Neural cell (in vitro differentiated cells): ENCODE data around the gene JAZF1. TPM values are rescaled to one million over a fixed set of nuclear protein-coding genes. Genes with fewer than 3 reads are reported as not detected.

Experiments used
- H2AFZ ChIP-seq: fragments of 200-600, 300-800 bp; sonication (generic), shearing (Covaris generic); 2 replicates; pipeline ENCODE4 v1.6.0; 2014; ENCODE audit warnings: low read depth, mild to moderate bottlenecking, antibody characterized with exemption, low read length, moderate library complexity
- H3F3A ChIP-seq: fragments of 200-600 bp; shearing (Covaris generic); 2 replicates; pipeline ENCODE4 v1.6.1; 2016; ENCODE audit warnings: mild to moderate bottlenecking, moderate library complexity, mixed read lengths, antibody characterized with exemption, low read length; ENCODE audit not compliant: insufficient read depth, poor library complexity, severe bottlenecking
- H3K27ac ChIP-seq: fragments of 200-600, 300-800 bp; sonication (generic), shearing (Covaris generic); 2 replicates; pipeline ENCODE4 v1.5.1; 2014; ENCODE audit warnings: mild to moderate bottlenecking, low read length, moderate library complexity
- H3K27me3 ChIP-seq: fragments of 300-800, 200-600 bp; sonication (generic), shearing (Covaris generic); 2 replicates; pipeline ENCODE4 v1.6.0; 2014; ENCODE audit warnings: mild to moderate bottlenecking, low read depth, low read length, moderate library complexity; ENCODE audit not compliant: insufficient read depth
- H3K36me3 ChIP-seq: fragments of 300-800, 200-600 bp; sonication (generic), shearing (Covaris generic); 2 replicates; pipeline ENCODE4 v1.5.1; 2014; ENCODE audit warnings: mild to moderate bottlenecking, antibody characterized with exemption, low read length, moderate library complexity; ENCODE audit not compliant: insufficient read depth
- H3K4me2 ChIP-seq: fragments of 300-800, 200-600 bp; sonication (generic), shearing (Covaris generic); 2 replicates; pipeline ENCODE4 v1.6.0; 2014; ENCODE audit warnings: mild to moderate bottlenecking, low read length
- H3K4me3 ChIP-seq: fragments of 300-800, 200-600 bp; sonication (generic), shearing (Covaris generic); 2 replicates; pipeline ENCODE4 v1.5.1; 2014; ENCODE audit warnings: mild to moderate bottlenecking, low read length, moderate library complexity
- H3K79me2 ChIP-seq: fragments of 200-600 bp; shearing (Covaris generic); replicated peaks from 2 replicates; pipeline ENCODE4 v1.6.0; 2014; ENCODE audit warnings: mild to moderate bottlenecking, low read length, moderate library complexity; ENCODE audit not compliant: insufficient read depth
- H3K9ac ChIP-seq: fragments of 300-800, 200-600 bp; sonication (generic), shearing (Covaris generic); 2 replicates; pipeline ENCODE4 v1.6.1; 2016; ENCODE audit warnings: mild to moderate bottlenecking, low read length, mixed read lengths
- H3K9me2 ChIP-seq: fragments of 200-600 bp; shearing (Covaris generic); 2 replicates; pipeline ENCODE4 v1.6.1; 2016; ENCODE audit warnings: mild to moderate bottlenecking, low read length, mixed read lengths; ENCODE audit not compliant: insufficient read depth
- H3K9me3 ChIP-seq: fragments of 200-600, 300-800 bp; sonication (generic), shearing (Covaris generic); 2 replicates; pipeline ENCODE4 v1.6.1; 2016; ENCODE audit warnings: mild to moderate bottlenecking, mixed run types, low read length, moderate library complexity, mixed read lengths
- H4K20me1 ChIP-seq: fragments of 200-600 bp; shearing (Covaris generic); 2 replicates; pipeline ENCODE4 v1.6.1; 2016; ENCODE audit warnings: mild to moderate bottlenecking, mixed run types; ENCODE audit not compliant: insufficient read depth
- EP300 ChIP-seq: fragments of 450-650 bp; conservative IDR thresholded peaks from 2 replicates; pipeline ENCODE4 v1.6.1; 2014; ENCODE audit warnings: antibody characterized with exemption, mild to moderate bottlenecking, moderate library complexity; ENCODE audit not compliant: poor library complexity, severe bottlenecking
- MXI1 ChIP-seq: fragments of 450-650 bp; conservative IDR thresholded peaks from 2 replicates; pipeline ENCODE4 v1.6.1; 2014; ENCODE audit warnings: antibody characterized with exemption, mild to moderate bottlenecking; ENCODE audit not compliant: poor library complexity, severe bottlenecking
- POLR2AphosphoS5 ChIP-seq: IDR thresholded peaks from 2 replicates; pipeline ENCODE4 v1.6.1; 2012
- RAD21 ChIP-seq: fragments of 450-650 bp; conservative IDR thresholded peaks from 2 replicates; pipeline ENCODE4 v1.6.1; 2014; ENCODE audit warnings: antibody characterized with exemption, mild to moderate bottlenecking, moderate library complexity
- SMC3 ChIP-seq: fragments of 450-650 bp; conservative IDR thresholded peaks from 2 replicates; pipeline ENCODE4 v1.6.1; 2014; ENCODE audit warnings: antibody characterized with exemption, mild to moderate bottlenecking, moderate library complexity; ENCODE audit not compliant: poor library complexity
- TAF1 ChIP-seq: IDR thresholded peaks from 2 replicates; pipeline ENCODE4 v1.6.1; 2012; ENCODE audit warnings: low read depth
- polyA plus RNA-seq: library from polyadenylated mRNA; depleted of rRNA; stranded (reverse); fragments of >200 nt; gene quantifications from 2 replicates; pipeline ENCODE4 v1.2.3, GENCODE V29; 2014
- TF ChIP-seq, protein P1 (sequence below): IDR thresholded peaks from 2 replicates; pipeline ENCODE4 v1.6.1; 2012; ENCODE audit warnings: borderline replicate concordance

JAZF1 gene
- polyA plus RNA-seq, 1 donor from 2014 or later: 29.5 TPM

- Histone ChIP-seq H3K4me2 (no peak overlapping the region), H3K4me3 (no peak overlapping the region), H3K27me3 (no peaks in the 10 kb centered on the region), H3K9me3 (no peaks in the 10 kb centered on the region), H3K36me3 (no peaks in the 10 kb centered on the region), H3K79me2 (no peaks in the 10 kb centered on the region), H4K20me1 (no peaks in the 10 kb centered on the region), H3F3A (no peaks in the 10 kb centered on the region), H2AFZ (no peak overlapping the region), H3K9ac (no peak overlapping the region), H3K9me2 (no peaks in the 10 kb centered on the region), H3K27ac (no peak overlapping the region)
- TF ChIP-seq, protein P1, sequence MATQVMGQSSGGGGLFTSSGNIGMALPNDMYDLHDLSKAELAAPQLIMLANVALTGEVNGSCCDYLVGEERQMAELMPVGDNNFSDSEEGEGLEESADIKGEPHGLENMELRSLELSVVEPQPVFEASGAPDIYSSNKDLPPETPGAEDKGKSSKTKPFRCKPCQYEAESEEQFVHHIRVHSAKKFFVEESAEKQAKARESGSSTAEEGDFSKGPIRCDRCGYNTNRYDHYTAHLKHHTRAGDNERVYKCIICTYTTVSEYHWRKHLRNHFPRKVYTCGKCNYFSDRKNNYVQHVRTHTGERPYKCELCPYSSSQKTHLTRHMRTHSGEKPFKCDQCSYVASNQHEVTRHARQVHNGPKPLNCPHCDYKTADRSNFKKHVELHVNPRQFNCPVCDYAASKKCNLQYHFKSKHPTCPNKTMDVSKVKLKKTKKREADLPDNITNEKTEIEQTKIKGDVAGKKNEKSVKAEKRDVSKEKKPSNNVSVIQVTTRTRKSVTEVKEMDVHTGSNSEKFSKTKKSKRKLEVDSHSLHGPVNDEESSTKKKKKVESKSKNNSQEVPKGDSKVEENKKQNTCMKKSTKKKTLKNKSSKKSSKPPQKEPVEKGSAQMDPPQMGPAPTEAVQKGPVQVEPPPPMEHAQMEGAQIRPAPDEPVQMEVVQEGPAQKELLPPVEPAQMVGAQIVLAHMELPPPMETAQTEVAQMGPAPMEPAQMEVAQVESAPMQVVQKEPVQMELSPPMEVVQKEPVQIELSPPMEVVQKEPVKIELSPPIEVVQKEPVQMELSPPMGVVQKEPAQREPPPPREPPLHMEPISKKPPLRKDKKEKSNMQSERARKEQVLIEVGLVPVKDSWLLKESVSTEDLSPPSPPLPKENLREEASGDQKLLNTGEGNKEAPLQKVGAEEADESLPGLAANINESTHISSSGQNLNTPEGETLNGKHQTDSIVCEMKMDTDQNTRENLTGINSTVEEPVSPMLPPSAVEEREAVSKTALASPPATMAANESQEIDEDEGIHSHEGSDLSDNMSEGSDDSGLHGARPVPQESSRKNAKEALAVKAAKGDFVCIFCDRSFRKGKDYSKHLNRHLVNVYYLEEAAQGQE: no peak
- TF ChIP-seq SMC3: no peak
Measured at GRCh38 chr7:28191184-28191583, 10.6 kb upstream of the JAZF1 start.

DNA sequence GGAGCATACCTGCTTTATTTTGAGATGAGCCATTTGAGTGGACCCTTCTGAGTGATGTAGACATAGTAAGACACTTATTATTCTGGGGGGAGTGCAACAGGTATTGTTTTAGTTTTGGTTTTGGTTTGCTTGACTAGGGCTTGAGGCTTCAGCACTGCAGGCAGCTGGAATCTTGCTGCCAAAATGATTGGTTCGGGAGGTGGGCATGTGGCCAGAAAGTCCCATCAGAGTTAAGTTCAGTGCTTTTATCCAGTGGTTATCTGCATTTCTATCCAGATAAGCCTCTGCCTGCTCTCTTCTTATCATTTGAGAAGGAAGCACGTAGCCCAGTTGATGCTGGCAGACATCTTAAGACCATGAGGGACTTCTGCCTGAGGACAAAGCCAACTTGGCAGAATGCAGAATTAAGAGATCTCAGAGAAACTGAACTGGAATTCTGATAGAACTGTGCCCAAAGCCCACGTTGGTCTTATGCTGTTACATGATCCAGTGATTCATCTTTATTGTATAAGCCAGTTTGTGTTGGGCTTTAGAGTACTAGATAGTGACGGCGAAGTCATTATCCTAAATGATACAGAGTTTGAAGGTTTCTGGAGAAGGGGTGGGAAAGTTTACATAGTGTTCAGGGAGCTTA, 9.6 kb upstream of the JAZF1 start:
- H3K27me3 ChIP-seq: no peaks in the 10 kb centered on the region
- H3K4me3 ChIP-seq: no peak overlapping the region
- no peaks in the 10 kb centered on the region for H3K9me3 ChIP-seq
- H3K4me2 ChIP-seq: no peak overlapping the region
- no peaks in the 10 kb centered on the region for H4K20me1 ChIP-seq
- no peak for TF ChIP-seq POLR2AphosphoS5
- TF ChIP-seq, protein P1: no peak
- H2AFZ ChIP-seq: no peak overlapping the region
- no peaks in the 10 kb centered on the region for H3K9me2 ChIP-seq
- no peak overlapping the region for H3K27ac ChIP-seq
- H3K36me3 ChIP-seq: no peaks in the 10 kb centered on the region
- H3K9ac ChIP-seq: no peak overlapping the region
- H3K79me2 ChIP-seq: no peaks in the 10 kb centered on the region
- H3F3A ChIP-seq: no peaks in the 10 kb centered on the region

DNA sequence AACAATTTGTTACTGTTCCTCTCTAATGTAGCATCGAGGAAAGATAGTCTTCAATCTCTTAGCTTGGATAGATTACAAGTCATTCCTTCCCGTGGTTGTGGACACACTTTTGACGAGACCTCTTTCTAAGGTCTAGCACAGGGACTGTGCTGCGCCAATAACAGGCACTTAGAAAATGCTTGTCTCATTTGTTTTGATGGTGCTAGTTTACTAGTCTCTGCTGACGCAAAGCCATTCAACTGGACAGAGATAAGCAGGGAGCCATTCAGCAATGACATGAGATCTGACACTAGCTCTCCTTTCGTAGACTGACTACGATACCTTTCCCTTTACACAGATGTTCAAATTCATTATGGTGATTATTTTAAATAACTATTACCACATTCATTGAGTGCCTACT, 6.4 kb upstream of the JAZF1 start:
- no peaks in the 10 kb centered on the region for H4K20me1 ChIP-seq
- no peaks in the 10 kb centered on the region for H3K27me3 ChIP-seq
- no peaks in the 10 kb centered on the region for H3K36me3 ChIP-seq
- no peaks in the 10 kb centered on the region for H3K9me2 ChIP-seq
- no peak overlapping the region for H2AFZ ChIP-seq
- H3K4me3 ChIP-seq: no peak overlapping the region
- no peak overlapping the region for H3K9ac ChIP-seq
- no peak for TF ChIP-seq MXI1
- TF ChIP-seq SMC3: no peak
- TF ChIP-seq RAD21: no peak
- TF ChIP-seq TAF1: no peak
- no peak for TF ChIP-seq EP300
- TF ChIP-seq POLR2AphosphoS5: no peak
- no peak overlapping the region for H3K27ac ChIP-seq
- no peaks in the 10 kb centered on the region for H3K79me2 ChIP-seq
- no peaks in the 10 kb centered on the region for H3K9me3 ChIP-seq
- no peak overlapping the region for H3K4me2 ChIP-seq
- no peaks in the 10 kb centered on the region for H3F3A ChIP-seq
